Stimulated activated CD4-positive, alpha-beta T cell treated with anti-CD3 and anti-CD28 coated beads, Interleukin-4, amount 100 ng/mL, for 24 hours (primary cell): Measurements from ENCODE around the gene ACKR2.

ENCODE experiments used
- DNase-seq: peaks from one replicate; pipeline ENCODE4 v3.0.0-alpha.2; 2020

ACKR2 gene, protein sequence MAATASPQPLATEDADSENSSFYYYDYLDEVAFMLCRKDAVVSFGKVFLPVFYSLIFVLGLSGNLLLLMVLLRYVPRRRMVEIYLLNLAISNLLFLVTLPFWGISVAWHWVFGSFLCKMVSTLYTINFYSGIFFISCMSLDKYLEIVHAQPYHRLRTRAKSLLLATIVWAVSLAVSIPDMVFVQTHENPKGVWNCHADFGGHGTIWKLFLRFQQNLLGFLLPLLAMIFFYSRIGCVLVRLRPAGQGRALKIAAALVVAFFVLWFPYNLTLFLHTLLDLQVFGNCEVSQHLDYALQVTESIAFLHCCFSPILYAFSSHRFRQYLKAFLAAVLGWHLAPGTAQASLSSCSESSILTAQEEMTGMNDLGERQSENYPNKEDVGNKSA

DNA sequence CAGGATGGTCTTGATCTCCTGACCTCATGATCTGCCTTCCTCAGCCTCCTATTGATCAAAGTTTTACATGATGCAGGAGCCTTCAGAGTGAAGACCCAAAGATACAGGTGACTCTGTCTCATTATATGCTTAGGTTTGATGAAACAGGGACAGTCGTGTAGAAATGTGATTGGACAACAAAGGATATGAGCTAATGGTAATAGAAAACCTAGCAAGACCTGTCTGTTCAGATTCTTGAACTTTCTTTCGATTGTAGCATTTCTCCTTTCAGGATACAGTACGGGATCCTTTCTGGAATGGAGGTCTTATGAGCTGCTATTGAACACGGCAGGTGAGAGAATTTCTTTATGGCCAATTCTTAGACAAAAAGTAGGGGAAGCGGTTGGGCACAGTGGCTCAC, at the start of gene ACKR2:
ACKR2 (plus strand) TSS at position 244 of the 400 bp plus-strand sequence. CDS start 55,058 bp downstream, outside the sequence.
- DNase-seq, result no peak

DNA sequence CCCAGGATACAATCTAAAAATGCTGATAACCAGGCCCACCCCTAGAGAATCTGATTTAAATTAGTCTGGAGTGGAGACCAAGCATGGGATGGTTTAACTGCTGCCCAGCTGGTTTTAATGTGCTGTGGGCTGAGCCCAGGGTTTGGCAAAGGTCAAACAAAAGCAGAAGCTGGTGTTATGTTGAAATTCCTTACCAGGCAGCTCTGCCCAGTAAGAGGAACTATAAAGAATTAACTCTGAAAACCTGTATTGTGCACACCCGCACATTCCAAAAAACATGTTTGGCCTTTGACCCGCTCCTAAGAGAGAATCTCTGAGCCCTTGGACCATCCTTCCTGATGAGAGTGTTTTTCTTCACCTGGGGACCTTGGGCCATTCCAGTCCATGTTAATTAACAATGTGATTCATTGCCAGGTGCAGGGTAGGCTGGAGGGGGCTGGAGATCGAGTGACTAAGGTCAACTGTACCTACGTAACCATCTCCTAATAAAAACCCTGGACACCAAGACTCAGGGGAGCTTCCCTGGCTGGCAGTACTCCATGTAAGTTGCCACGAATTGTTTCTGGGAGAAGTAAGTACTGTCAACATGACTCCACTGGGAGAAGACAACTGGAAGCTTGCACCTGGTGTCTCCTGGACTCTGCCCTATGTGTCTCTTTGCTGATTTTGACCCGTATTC, 47.1 kb upstream of the ACKR2 start:
- DNase-seq, result no peak

DNA sequence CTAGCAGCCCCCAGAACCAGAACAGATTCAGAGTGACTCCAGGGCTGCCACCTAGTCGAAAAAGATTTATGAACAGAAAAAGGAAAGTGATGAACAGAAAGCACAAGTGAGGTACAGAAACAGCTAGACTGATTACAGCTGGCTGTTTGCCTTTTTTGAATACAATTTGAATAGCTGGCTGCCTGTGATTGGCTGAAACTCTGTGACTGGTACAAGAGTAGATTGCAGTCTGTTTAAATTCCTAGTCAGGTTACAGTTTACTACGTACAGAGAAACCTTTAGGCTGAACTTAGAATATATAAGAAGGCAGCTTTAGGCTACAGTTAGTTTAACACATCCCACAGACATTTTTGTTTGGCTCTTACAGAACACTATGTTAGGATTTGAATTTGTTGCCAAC, 46.2 kb upstream of the ACKR2 start:
- no peak for DNase-seq

DNA sequence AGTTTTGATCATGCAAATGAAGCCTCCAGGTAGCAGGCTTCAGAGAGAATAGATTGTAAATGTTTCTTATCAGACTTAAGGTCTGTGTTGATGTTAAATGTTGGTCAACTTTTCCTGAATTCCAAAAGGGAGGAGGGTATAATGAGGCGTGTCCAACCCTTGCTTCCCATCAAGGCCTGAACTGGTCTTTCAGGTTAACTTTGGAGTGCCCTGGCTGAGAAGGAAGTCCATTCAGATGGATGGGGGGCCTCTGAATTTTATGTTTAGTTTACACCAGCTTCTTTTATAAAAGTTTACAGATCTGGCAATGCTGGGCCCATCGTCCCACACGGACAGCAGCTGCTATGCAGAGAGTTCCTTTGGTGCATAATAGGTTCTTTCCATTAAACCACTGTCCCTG, 45.1 kb upstream of the ACKR2 start:
- no peak for DNase-seq

DNA sequence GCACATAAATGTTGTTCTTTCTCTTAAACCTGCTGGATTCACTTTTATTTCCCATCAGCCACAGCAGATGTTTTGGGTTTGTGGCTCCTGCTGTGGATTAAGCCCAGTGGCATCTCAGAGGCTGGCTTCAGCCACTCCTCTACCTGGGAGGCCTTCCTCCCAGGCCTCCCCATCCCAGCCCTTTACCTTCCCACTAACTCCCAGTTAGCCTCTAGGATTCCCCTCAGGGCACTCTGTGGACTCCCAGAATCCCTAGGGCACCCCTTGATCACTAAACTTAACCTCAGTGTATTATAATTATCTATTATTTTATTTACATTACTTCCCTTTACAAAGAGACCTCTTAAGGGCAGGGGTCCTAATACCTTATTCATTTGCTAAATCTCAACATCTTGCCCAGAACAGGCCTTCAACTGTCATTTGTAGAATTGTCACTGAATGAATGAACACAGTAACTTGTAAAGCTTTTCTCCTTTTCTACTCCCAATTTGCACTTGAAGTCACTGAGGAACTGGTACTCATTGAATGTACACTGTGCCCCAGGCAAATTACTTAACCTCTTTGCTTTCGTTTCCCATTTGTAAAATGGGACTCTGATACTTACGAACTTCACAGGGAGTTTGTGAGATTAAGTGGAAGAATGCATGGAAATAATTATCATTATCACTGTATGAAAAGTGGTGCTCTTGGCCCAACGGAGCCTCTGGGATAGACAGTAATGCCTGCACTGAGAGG, 44.5 kb upstream of the ACKR2 start:
- DNase-seq, result no peak

DNA sequence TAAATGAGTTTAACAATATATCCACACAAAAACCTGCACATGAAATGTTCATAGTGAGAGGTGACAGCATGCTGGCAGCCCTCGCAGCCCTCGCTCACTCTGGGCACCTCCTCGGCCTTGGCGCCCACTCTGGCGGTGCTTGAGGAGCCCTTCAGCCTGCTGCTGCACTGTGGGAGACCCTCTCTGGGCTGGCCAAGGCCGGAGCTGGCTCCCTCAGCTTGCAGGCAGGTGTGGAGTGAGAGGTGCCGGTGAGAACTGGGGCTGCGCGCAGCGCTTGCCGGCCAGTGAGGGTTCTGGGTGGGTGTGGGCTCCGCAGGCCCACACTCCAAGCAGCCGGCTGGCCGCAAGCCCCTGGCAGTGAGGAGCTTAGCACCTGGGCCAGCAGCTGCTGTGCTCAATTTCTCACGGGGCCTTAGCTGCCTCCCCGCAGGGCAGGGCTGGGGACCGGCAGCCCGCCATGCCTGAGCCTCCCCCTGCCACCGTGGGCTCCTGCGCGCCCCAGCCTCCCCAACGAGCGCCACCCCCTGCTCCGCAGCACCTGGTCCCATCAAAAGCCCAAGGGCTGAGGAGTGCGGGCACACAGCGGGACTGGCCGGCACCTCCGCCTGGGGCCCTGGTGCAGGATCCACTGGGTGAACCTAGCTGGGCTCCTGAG, 39.6 kb upstream of the ACKR2 start:
- no peak for DNase-seq

DNA sequence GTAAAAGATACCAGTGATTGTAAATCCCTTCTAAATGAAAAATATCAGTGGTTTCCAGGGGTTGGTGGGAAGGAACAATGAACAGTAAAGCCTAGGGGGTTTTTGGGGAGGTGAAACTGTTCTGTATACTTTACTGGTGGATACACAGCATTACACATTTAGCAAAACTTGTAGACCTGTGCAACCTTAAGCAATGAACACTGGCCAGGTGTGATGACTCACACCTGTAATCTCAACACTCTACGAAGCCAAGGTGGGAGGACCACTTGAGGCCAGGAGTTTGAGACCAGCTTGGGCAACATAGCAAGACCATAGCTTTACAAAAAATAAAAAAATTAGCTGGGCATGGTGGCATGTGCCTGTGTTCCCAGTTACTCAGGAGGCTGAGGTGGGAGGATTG, 38.0 kb upstream of the ACKR2 start:
- no peak for DNase-seq

DNA sequence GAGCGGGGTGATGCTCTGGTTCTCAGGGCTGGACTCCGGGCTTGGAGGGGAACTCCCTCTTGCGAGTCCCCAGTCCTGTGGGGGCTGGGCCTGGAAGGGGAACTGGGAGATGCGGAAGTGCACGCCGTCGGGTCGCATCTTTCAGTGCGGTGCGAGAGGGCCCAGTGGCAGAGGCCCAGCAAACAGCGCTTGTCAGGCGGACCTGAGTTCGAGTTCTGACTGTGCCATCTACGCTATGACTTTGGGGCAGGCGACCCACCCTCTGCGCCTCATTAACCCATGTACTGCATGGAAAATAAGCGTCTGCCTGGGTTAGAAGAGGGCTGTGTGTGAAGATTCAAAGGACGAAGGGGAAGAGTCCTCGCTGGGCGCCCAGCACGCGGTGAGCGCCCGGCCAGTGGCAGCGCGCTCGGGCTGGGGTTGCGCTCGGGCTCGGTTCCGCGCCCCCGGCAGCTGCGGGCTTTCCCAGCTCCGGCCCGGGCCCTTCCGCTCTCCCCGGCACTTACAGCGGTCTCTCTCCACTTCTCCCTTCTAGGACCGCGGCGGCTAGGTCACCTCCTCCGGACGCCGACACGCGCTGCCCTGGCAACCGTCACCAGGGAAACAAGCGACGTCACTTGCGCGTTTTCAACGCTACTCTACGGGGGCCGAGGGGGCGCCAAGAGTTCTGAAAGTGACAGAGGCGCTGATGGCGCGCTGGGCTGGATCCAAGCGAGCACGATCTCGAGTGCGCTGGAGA, 36.4 kb upstream of the ACKR2 start, which contains the start of gene CCDC13:
CCDC13 (minus strand) TSS at position 584 of the 739 bp plus-strand sequence. CDS start 14,908 bp downstream, outside the sequence.
- DNase-seq, result peak; percentile 89

DNA sequence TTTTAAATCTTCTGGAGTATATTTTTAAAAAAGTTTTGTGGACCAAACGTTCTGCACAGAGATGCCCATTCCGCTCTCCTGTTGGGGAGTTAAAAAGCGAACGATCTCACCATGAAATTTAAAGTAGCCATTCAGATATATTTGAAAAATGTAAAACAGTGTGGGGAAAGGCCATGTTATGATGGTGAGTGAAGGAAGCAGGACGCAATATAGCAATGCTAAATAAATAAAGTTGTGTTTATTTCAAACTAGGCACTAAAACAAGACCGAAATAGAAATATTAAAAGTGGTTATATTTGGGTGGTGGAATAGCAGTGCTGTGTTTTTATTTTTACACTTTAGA, 35.9 kb upstream of the ACKR2 start:
- DNase-seq, result no peak

DNA sequence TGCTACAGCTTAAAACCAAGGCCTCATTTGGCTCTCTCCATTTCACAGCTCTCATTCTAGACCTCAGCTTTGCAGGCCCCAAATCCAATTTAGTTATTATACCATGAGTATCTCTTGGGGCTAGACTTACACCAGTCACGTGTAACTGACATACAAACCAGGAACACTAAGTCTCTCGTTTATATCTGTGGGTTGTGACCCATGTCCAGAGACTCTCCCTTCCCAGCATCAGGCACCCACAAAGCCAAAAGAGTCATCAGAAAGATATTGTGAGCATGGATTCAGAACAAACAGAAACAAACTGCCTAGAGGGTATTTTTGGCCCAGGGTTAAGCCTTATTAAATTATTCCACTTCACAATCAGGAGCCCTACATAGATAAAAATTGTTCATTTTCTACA, 30.6 kb upstream of the ACKR2 start:
- DNase-seq, result no peak

DNA sequence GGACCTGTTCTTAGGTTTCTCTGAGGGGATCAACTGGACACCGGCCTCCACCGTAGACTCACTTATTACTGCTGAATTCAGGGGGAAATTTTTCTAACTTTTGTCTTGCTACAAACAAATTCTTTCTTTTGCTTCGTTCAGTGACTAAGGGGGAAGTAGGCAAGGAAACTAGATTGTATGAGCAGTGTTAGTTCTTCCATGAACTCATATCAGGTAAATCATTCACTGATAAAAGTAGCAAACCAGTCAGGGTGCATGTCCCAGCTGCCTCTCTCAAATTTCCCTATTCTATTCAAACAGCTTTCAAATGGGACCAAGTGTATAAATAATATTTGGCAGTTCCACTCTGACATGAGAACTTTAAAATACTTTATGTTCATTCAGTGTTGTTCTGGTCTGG, 28.8 kb upstream of the ACKR2 start:
- no peak for DNase-seq

DNA sequence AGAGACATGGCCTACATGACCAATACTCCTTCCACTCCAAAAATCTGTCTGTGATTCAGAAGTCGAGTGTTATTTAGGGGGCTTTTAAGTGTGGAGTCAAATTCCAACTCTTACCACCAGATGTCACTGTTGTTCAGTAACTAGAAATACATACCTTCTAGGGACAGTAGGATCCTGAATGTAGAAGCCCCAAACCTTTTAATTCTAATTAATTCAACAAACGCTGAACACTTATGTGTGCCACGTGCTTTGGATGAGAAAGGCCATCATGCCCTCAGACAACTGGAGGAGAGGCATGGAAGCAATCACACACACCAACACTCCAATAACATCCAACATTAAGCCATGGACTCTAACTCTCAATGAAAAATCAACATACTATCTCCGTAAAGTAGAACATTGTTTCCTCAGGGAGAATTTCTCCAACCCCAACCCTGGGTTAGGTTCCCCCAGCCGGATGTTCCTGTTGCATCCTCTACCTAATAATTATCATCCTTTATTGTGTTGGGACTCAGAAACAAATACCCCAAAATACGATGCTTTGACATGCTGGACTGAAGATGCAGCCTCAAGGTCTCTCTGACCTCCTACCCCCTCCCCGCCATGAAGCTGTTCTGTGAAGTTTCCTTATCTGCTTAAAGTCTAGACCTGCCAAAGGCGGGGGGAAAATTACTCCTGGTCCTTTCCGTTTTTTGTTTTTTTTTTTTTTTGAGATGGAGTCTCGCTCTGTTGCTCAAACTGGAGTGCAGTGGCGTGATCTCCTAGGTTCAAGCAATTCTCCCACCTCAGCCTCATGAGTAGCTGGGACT, 28.1 kb upstream of the ACKR2 start:
- peak; percentile 48 for DNase-seq

DNA sequence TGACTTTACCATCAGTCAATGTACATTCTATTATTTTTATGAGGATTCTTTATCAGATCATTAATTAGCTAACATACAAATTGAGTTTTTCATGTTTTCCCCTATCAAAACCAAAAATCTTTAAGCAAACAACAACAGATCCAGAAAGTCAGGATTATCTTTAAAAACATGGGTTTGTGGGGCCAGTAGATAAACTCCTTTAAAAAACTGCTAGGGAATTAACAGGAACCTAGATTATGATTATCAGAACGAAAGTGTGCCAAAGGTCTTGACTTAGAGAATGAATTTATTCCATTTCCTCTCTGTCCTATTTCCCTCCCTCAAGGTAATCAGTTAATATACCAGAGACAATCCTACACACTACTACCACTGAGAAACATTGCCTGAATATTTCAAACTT, 23.0 kb upstream of the ACKR2 start:
- DNase-seq, result no peak

DNA sequence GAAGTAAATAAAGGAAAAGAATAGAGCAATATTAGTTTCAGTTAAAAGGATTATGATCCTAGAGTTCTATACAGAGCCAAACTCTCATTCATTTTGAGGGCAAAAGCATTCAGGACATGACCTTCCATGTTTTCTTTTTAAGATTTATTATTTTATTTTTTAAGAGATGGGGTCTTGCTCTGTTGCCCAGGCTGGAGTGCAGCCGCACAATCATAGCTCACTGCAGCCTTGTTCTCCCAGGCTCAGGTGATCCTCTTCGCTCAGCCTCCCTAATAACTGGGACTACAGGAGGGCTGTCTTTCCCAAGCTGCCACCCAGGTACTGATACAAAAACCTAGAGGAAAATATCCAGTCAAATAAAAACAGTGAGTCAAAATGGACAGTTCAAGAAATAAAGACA, 22.6 kb upstream of the ACKR2 start:
- DNase-seq, result no peak

DNA sequence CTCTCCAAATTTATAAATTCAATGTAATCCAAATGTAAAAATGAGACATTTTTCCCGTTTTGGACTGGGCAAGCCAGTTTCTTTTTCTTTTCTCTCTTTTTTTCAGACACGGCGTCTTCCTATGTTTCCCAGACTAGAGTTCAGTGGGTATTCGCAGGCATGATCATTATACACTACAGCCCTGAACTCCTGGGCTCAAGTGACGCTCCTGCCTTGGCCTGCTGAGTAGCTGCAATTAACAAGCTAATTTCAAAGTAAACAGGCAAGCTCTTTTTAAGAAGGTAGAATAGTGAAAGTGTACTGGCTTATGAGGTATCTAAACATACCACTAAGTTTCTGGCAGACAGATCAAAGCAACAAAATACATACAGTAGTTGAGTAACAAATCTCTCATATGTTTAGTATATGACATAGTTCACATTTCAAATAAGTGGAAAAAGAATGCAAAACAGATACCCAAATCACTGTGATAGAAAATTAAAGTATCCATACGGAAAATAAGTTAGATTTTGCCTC, 18.5 kb upstream of the ACKR2 start:
- DNase-seq, result no peak

DNA sequence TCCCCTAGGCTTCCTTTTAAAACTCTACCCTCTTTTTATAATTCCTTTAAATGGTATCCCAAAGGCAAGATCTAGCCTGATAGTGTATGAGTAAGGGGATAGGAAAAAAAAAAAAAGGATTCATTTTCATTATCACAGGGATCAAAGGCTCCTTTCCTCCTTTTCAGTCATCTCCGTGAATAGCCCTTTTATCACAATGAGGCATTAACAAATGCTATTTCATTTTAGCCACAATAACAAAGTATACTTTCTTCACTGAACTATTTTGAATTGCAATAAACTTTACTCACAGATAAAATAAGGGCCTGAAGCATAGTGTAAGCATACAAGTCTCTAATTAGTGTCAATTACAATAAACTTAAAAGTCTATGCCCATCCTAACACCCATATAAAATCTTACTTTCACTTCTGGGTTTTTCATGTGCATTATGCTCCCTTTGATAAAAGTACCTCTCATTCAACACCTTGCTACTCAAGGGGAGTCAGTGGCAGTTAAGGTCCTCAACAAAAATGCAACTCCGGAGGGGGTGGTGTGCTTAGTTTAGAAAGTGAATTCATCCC, 13.5 kb upstream of the ACKR2 start:
- DNase-seq, result no peak

DNA sequence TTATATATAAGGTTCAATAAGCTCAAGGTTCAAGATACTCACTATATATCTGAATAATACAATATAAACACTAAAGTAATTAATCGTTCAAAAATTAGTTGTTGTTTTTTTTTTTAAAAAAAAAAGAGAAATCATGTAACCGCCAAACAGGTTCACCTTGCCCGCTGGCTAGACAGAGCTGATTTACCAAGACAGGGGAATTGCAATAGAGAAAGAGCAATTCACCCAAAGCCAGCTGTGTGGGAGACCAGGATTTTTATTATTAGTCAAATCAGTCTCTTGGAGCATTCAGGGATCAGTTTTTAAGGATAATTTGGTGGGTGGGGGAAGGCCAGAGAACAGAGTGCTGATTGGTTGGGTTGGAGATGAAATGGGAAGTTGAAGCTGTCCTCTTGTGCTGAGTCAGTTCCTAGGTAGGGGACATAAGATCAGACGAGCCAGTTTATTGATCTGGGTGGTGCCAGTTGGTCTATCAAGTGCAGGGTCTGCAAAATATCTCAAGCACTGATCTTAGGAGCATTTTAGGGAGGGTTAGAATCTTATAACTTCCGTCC, 12.8 kb upstream of the ACKR2 start:
- DNase-seq, result no peak

DNA sequence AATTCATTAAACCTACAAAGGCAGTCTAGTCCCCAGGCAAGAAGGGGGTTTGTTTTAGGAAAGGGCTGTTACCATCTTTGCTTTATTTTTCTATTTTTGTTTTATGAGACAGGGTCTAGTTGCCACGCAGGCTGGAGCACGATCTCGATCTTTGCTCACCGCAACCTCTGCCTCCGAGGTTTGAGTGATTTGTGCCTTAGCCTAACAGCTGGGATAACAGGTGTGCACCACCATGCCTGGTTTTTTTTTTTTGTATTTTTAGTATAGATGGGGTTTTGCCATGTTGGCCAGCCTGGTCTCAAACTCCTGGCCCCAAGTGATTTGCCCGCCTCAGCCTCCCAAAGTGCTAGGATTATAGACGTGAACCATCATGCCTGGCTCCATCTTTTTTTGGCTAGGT, 9.9 kb upstream of the ACKR2 start:
- DNase-seq, result no peak

DNA sequence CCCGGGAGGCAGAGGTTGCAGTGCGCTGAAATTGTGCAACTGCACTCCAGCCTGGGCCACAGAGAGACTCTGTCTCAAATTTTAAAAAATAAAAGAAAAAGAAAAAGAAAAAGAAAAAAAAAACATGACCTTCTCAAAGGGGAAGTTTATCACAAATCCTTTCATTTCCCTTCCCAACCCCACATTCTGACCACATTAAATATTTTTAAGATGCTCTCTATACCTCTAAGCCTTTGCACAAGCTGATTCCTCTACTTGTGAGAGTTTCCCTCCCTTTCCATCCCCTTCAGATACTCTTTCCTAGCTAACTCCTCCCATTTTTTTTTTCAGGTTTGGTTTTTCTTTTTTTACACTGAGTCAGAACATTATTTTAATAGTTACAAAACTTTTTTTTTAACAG, 9.0 kb upstream of the ACKR2 start:
- DNase-seq, result no peak

DNA sequence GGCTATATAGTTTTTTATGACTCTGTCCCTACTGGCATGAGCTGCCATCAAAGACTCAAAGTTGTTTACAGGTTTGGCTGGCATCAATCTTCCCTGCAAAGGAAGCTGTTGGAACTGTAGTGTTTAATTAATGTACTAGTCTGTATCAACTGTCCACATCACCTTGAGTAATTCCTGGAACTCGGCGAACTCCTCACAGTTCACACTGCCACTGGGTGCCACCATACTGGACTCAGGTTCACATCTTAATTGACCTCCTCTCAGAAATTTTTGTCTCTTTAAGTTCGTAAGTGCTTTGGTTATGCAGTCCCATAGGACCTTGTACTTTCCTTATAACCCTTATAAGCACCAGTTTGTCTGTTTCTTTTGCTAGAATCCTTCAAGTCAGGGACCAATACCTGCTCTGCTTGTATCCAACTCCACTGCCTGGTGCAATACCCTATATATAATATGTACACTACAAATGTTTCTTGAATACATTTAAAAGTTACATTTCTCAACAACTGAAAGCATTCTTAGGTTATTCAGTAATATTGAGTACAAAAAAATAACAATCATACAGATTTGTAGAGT, 8.1 kb upstream of the ACKR2 start:
- no peak for DNase-seq
